Activated naive CD4-positive, alpha-beta T cell (primary cell): ENCODE data around the gene RGS3.
"Not testable (repeated sequence)": the region's sequence is repeated elsewhere in the genome, so short reads cannot be mapped to it uniquely, and the experiment has no call there.

ENCODE experiments used
- DNase-seq, 4 experiments: peaks; one replicate each; lab custom pipeline; 2025; lab: John Stamatoyannopoulos, UW

Gene RGS3

DNA sequence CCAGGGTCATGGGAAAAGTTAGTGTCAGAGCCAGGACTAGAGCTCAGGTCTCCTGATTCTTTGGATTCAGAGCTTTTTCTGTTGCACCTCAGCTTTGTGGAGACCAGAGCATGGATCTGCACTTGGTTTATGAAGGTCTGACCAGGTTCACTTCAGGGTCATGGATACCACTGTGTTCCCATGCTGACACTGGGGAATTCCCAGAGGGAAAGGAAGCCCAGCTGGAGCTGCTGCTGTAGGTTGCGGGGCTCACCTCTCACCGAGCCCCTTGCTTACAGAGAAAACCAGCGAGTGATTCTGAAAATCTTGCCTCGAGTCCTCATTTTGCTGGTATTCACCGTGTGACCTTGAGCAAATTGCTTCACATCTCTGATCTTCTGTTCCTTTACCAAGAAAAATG is 83.0 kb downstream of the RGS3 start:
- DNase-seq = no peak

DNA sequence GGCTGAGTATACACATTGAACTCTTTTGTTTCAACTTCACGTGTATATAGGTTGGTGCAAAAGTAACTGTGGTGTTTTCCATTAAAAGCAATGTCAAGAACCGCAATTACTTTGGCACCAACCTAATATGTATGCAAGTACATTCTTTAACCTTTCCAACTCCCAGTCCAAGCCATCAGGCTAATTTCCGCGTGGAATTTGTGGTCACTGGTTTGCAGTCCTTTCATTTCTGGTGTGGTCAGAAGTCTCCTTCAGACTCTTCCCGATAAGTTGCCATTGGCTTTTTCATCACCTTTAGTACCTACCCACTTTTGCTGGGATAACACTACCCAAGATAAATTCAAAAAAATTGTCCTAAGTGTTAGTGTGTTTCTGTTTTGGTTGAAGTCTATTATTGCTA is 84.0 kb downstream of the RGS3 start:
- no peak for DNase-seq

DNA sequence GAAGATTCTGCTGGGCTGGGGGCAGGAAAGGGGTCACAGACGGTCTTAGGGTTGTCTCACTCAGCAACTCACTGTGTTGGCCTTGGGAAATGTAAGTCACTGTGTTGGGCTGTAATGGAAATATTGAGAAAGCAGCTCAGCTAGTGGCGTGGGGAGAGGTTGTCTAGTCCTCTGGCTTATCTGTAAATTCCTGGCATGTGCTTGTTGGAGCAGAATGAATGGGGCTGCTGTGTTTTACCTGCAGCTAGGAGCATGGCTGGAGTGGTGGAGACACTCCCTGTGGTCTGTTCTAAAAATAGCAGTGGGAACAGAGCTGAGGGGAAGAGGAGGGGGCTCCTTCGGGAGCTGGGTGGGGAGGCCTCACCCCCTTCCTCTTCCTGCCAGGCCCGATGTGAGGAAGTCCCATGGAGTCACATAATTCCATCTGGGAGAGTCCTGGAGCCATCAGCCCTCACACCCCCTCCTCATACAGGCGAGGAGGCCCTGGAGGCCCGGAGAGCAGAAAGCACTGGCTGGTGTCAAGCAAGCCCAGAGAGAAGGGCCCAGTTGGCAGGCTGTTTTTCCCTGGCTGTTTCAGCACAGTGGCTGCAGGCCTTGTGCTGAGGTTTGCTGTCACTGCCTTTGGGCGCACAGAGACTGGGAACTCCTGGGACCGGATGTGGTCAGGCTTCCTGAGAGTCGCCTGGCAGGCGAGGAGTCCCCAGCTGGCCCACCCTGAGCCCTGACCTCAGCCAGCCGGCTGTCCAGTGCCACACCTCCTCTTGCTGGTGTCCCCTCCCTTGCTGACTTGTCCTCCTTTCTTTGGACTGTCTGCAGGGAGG is 84.9 kb downstream of the RGS3 start:
- no peak for DNase-seq

DNA sequence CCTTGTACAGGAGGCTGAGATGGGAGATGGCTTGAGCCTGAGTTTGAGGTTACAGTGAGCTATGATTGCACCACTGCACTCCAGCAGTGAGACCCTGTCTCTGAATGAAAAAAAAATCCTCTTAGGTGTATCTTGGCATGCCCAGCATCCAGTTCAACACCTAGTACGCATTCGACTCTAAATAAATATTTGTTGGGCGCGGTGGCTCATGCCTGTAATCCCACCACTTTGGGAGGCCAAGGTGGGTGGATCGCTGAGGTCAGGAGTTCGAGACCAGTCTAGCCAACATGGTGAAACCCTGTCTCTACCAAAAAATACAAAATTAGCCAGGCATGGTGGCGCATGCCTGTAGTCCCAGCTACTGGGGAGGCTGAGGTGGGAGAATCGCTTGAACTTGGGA is 86.4 kb downstream of the RGS3 start:
- not testable (repeated sequence) for DNase-seq

DNA sequence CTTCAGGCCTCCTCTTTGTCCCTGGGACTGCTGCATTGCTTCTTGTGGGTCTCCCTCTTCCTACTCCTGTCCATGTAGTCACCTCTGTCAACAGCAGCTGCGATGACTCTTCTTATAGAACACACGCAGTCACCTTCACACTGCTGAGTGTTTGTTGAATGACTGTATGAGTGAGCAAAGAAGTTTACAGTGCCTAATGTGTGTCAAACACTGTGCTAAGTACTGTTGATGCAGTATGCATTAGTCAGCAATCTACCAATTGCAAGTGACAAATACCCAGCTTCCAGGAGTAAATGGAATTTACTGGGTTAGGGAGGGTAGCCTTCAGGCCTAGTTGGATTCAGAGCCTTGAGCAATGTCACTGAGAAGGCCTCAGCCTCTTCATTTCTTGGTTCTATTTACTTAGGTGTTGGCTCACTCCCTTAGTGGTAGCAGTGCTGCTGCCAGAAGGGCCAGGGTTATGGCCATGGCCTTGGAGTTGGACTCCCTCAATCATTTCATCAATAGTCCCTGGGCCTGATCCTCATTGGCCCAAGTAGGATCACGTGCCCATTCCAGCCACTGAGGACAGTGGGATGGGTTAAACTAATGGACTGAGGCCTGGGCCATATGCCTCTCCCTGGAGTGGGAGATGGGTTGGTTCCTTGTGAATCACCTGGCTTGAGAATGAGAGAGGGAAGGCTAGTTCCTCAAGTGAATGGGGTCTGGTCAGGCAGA is 93.5 kb downstream of the RGS3 start:
- no peak for DNase-seq

DNA sequence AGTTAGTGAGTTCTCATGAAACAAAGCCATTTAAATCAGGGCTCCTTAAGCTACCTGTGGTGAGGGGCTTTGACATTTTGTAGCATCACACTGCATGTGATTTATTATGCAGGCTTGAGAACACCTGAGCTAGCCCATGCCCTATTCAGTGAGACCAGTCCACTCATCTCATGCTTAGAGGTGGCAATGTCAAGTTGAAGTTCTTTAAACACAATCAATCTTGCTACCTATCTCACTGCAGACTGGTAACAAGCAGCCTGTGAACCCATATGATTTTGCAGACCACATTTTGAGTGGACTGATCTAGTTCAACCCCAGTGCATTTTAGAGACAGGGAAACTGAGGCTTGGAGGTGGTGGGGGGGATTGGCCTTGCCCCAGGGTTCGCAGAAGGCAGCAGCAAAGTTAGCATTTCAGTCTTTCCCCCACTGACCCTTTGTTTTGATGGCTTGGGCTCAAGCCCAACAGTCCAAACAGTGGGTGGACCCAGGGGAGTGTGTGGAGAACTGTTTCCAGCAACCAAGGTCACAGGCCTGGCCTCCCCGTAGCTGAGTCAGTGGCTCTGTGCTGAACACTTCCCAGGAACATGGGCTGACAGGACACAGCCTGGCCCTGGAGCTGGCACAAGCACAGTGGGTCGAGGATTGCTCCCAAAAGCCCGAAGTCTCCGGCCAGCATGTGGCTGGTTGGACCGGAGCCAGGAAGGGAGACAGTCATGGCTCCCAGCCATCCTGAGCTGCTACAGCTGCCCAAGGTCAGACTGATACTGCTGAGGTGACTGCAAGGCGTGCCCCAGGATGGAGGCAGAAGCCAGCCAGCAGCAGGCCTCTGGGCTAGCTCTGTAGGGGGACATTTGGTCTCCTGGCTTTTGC is 95.3 kb downstream of the RGS3 start:
- DNase-seq = no peak

DNA sequence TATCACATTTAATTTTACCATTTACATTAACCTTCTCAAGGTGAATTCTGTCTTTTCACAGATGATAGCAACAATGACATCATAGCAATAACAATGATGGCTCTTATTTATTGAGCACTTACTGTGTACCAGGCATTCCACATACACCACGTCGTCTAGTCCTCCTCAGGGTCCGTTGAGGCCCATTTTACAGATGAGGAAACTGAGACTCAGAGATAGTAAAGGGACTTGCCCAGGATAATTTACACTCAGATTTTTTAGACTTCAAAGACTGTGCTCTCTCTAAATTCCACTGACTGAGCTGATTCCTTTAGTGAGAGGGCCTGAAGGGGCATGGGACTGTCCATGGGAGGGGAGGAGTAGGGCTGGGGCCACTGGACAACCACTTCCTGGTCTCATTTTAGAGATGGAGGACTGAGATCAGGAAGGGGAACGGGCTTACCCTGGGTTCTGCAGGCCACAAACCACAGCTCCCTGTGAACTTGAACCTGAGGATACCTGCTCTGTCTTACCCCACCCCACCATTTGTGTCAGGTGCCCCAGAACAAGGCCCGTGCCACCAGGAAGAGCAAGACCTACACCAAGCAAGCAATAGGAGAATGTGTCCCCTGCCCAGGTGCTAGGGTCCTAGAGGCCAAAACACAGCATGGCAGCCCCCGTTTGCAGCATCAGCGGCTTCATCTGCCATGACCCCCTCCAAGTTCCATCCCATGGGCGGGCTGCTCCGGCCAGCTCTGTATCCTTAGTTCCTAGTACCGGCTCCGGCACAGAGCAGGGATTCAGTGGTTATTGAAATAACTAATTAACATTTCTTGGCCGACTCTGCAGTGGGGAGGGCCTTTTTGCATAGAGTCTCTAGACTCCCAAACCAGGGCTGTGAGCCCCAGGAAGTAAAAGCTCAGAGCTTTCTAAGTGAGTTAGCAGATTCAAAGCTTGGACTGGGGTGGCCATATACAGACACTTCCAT is 96.6 kb downstream of the RGS3 start:
- DNase-seq = no peak

DNA sequence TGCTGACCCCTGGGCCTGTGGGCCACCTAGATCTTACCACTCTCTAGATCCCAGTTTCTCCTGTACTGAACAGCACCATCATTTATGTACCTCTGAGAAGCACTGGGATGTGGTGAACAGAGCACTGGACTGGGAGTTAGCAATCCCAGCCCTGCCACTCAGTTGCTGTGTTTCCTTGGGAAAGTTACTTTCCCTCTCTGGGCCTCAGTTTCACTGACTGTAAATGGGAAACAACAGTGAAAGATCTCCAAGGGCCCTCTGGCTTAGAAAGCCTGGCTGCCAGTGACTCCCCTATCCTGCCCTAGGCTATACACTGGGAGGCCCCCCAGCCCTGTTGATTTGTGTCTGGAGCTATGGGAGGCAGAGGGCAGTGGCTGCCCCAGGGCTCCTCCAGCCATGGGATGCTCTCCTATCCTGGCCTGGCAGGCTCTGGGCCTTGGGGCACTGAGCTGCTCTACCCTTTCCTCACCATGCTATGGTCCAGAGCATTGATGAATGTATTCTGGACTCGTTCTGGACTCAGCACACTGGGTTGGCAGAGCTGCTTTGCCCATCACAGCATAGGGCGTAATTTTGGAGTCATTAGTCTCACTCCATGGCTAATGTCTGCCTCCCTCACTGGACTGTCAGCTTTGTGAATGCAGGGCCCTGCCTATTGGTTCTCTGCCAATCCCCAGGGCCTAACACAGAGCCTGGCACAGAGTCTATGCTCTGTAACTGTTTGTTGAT is 99.3 kb downstream of the RGS3 start:
- DNase-seq = no peak

DNA sequence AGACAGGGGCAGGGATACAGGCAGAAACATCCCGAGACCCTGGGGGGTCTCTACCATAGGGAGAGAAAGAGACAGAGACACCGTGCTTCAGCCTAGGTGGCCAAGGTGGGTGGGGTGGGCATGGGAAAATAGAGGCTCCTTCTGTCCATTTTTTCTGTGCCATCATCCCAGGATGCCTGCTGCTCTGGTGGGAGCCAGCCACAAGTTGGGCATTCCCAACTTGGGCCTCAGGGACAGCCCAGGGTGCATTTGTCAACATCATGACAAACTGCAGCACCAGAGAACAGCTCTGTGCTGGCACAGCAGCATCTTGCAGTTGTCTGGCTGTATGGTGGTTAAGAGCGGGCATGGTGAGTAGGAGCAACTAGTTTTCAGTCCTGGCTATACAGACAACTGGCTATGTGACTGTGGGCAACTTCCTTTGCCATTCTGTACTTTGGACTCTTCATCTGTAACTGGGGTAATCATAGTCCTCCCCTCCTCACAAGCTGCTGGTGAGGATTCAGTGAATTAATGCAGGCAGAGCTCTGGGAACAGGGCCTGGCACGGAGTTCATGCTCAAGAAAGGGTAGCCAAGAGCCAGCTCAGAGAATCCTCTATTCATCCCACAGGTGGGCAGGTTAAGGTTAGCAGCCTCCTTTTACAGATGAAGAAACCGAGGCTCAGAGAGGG is 100.4 kb downstream of the RGS3 start:
- DNase-seq = no peak

DNA sequence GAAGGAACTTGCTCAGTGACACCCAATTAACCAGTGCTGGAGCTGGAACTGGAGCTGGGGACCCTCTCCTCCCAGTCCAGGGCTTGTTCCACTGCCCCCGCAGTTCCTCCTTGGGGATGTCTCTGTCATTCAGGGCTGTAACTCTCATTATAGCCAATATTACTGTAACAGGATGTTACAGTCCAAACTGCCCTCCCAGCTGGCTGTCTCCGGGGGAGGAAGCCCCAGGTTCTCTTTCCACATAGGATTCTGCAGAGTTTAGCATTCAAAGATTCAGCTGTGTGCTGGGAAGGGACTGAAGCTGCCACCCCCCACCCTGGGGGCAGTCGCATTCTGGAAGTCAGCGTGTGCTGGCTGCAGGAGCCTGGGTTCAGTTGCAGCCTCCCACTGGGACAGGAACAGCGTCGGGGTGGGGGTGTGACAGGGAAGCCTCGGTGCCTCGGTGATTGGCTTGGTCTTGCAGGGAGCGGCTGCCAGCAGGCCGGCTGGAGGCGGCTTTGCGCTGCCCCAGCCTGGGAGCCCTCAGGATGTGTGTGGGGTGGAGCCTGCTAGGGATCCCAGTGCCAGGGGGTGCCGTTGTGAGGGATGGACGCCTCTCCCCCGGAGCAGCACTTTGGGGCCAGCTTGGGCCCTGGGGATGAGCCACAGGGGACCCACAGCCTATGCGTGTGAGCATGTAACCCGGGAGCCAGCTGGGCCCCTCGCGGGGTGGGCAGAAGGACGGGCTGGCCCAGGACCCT is 101.1 kb downstream of the RGS3 start:
- no peak for DNase-seq

DNA sequence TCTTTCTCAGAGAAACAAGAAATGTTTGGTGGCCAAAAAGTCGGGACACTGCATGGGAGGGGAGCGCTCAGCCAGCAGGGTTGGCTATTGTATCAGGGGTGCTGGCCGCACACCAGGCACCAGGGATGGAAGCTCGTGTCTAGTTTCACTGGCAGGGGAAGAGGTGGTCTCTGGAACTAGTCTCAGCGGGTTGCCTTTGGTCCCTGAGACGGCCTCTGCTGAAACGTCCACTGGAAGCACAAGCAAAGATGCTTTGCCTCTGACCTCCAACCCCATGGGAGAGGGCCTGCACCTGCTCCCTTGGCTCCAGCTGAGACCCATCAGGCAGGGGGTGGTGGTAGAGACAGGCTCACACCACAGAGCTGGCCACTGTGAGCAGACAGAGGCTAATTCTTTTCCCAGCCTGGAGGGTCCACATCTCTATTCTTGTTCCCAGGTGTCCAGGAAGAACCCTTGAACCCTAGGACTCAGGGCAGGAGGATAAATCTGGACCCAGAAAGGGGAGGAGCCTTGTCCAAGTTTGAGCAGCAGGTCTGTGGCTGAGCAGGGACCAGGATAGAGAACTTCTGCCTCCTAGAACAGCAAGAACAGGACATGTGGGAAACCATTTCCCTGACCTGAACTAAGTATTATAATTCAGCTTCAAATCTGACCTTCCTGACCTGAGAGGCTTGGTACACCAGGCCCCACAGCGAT is 102.6 kb downstream of the RGS3 start:
- no peak for DNase-seq

DNA sequence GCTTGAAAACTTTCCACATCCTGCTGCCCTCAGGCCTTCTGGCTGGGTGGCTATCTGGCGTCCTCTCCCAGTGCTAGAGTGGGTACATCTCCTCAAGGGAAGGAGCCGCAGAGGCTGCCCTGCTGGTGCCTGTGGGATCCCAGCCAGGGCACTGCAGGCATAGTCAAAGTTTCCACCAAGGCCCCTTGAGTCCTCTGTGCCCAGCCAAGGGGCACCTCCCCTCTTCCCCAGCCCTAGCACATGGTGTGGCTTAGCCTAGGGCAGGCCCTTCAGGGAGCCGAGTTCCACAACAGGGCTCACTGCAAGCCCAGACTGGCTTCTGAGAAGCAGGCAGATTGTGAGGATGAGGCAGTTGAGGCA is 103.2 kb downstream of the RGS3 start:
- DNase-seq = no peak

DNA sequence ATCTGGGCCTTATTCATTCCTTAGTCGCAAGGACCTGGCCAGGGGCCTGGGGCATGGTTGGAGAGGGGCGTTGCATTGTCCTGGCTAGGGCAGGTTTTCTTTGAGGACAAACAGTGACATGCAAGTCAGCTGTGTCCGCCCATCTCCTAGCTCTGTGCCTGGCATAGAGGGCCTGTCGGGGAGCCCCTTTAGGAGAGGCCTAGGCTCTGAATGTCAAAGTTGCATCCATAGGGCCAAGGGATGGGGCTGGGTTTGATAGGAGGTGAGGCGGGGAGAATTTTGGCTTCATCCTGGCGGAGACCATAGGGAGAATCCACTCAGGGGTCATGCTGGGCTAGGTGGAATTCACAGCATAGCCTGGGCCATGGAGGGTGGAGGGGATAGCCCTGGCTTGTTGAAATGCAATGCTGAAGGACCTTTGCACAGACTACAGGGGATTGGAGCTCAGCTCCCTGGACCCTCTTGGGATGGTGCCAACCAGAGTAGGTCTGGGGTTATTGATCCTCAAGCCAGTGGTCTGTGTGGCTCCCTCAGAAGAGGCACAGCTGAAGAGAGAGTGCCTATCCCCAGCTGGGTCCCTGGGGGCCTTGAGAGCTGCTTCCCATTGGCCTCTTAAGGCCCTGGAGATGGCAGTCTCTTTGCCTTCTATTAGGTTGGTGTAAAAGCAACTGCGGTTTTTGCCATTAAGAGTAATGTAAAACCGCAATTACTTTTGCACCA is 104.0 kb downstream of the RGS3 start:
- DNase-seq = no peak

DNA sequence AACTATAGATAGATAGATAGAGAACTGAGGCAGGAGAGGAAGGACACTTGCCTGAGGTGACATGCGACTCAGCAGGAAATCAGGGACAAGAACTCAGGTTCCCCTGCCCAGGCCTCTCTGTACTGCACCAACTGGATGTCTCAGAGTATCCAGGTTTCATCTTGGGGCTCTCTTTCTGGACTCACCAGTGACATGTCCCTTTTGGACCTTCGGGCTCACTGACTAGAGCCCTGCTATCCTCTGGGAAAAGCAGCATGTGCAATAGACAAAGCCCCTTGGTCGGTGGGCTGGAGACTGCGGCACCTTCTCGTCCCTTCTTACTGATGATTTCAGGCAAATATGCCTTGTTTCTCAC is 104.5 kb downstream of the RGS3 start:
- DNase-seq = no peak

DNA sequence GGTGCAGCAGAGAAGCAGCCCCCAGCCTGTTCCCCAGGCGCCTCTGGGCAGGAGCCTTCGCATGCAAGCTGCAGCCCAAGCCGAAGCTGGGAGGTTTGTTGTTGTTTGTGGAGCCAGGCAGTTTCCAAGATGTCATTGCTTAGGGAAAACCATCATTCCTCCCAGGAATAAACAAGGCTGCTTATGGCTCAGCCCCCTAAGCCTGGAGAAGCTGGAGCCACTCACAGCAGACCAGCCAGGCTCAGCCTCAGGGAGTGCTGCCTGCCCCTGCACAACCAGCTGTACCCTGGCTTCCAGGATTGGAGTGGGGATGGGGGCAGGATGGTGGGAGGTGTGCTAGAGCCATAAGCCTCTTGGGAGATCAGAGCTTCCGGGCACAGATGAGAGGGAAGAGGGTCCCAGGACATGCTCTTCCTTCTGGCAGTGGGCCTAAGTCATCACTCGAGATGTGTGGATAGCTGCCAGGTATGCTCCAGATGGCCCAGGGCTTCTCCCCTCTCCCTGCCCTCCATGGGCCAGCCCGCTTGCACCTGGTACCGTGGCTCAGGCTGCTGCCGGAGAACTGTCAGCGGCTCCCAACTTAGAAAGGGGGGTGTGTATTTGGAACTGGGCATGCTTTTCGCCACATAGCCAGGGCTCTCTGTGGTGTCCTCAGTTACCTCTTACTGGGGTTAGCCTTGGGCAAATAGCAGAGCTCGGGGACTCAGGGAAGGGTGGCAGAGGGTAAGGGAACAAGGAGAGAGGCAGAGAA is 105.2 kb downstream of the RGS3 start:
- DNase-seq = no peak

DNA sequence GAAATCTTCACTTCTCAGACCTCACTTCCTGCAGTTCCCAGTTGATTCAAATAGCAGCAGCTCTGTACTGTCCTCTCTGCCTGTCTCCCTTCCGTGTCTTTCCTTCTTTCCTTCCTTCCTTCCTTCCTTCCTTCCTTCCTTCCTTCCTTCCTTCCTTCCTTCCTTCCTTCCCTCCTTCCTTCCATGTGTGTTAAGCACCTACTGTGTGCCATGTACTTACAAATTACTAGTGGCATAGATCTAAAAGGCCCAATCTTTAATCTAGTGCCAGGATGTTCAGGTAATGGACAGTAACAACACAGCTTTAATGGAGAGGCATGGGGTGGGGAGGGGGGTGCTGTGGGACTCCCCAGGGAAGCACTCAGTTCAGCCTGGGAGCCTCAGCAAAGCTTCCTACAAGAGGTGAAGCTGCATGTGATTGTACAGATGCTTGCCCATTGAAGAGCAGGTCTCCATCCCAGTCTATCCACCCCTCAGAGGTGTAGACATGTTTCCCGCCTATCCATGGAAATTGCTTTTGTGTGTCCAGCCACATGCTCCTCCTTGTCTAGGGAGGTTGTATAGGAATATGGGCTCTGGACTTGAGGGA is 106.0 kb downstream of the RGS3 start:
- DNase-seq = no peak

DNA sequence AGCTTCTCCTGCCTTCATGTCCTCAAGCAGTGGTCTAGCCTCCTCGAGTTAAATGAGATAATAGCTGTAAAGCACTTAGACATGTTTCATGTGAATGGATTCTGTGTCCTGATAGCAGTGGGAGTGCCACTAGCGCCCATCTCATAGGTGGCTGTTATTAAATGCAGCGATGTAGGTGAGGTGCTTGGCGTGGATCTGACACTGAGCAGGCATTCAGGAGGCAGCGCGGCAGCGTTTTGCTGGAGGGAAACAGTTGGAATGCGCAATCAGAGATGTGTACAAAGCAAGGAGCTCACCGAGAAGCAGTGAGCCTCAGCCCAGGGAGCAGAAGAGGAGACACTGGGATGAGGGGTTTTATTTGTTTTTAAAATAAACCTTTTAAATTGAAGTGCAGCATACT is 106.6 kb downstream of the RGS3 start:
- DNase-seq = no peak
